GM18520 (cell line): ENCODE data around the gene TREML2.

Experiments used
- ATAC-seq: cut with Tn5 transposase; IDR thresholded peaks from one replicate; pipeline ENCODE4 v1.9.1; 2021; ENCODE audit not compliant: unreplicated experiment

The TREML2 gene

DNA sequence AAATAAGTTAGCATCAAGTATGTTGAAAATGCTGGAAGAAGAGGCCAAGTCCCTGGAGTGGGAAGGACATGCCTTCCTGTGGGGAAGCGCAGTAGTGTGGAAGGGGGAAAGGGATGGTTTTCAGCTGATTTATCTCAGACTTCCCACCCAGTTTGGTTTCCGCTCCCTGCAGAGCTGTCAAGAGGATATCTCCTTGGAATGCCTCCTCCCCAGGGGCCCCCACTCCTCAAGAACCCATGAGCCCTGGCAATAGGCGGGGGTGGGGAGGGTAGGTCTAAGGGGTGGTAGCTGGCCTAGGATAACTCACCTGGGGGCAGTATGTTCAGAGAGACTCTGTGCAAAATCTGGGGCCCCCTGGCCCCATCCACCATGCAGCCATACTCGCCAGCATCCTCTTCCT is 47.5 kb downstream of the TREML2 start:
- ATAC-seq: no peak

DNA sequence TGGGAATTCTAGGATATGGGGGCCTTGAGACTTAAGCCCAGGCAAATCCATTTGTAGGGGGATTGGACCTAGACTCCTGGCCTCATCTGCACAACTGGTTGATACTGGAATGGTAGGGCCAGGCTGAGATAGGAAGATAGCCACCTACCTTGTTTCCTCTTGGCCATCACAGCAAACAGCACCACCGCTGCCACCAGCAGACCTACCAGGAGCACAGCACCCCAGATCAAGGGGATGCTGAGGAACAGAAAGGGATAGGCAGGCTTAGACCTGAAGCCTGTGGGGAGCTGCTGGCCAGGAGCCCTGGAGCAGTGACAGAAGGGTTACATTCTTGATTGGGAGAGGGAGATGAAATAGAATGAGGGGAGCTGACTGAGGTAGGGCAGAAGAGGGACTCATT is 50.3 kb downstream of the TREML2 start:
- ATAC-seq: no peak

DNA sequence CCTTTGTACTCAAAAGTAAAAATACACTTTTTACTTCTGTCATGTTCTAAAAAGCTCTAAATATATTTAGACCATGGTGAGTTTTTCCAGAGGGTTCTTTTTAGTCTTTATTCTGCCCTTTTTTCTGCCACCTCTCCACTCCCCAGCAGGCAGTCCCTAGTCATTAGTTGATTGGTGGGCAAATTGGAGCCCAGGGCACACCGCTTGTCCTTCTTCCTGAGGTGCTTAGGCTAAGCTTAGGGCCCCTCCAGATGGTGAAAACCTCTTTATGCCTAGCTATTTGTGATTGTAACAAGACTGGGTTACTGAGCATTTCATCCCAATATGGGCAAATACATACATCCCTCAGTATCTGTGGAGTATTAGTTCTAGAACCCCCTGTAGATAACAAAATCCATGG is 53.0 kb downstream of the TREML2 start:
- no peak for ATAC-seq
